Activated CD4-positive, alpha-beta T cell treated with anti-CD3 and anti-CD28 coated beads, Interleukin-2, amount 50 U/mL, for 1 hour (primary cell): ENCODE data around the gene CEP162.
"Not testable (repeated sequence)": the region's sequence is repeated elsewhere in the genome, so short reads cannot be mapped to it uniquely, and the experiment has no call there.

Experiments
- DNase-seq: peaks from one replicate; pipeline ENCODE4 v3.0.0-alpha.2; 2020

Gene CEP162

GRCh38 chr6:84223608-84224007 is 3.8 kb downstream of the CEP162 start:
- DNase-seq = not testable (repeated sequence)

GRCh38 chr6:84222426-84222825 is 5.0 kb downstream of the CEP162 start:
- DNase-seq = no peak

- DNase-seq = no peak
Measured at GRCh38 chr6:84220809-84221409, 6.5 kb downstream of the CEP162 start.

- DNase-seq = no peak
Measured at GRCh38 chr6:84218091-84218490, 9.4 kb downstream of the CEP162 start.

GRCh38 chr6:84213217-84213616 is 14.2 kb downstream of the CEP162 start:
- no peak for DNase-seq

GRCh38 chr6:84204011-84204410 is 23.4 kb downstream of the CEP162 start:
- no peak for DNase-seq

GRCh38 chr6:84199987-84200386 is 27.5 kb downstream of the CEP162 start:
- not testable (repeated sequence) for DNase-seq

GRCh38 chr6:84197708-84198107 is 29.7 kb downstream of the CEP162 start:
- DNase-seq = no peak

GRCh38 chr6:84193114-84193708 is 34.2 kb downstream of the CEP162 start:
- no peak for DNase-seq

GRCh38 chr6:84191802-84192201 is 35.6 kb downstream of the CEP162 start:
- DNase-seq = no peak

- DNase-seq = not testable (repeated sequence)
Measured at GRCh38 chr6:84189356-84189755, 38.1 kb downstream of the CEP162 start.

GRCh38 chr6:84183430-84183829 is 44.0 kb downstream of the CEP162 start:
- no peak for DNase-seq

- DNase-seq = no peak
Measured at GRCh38 chr6:84182001-84182400, 45.4 kb downstream of the CEP162 start.

GRCh38 chr6:84177241-84177640 is 50.2 kb downstream of the CEP162 start:
- DNase-seq = no peak

GRCh38 chr6:84172574-84172973 is 54.9 kb downstream of the CEP162 start:
- no peak for DNase-seq

GRCh38 chr6:84172080-84172479 is 55.4 kb downstream of the CEP162 start:
- no peak for DNase-seq

GRCh38 chr6:84167457-84167856 is 60.0 kb downstream of the CEP162 start:
- no peak for DNase-seq

- no peak for DNase-seq
Measured at GRCh38 chr6:84166395-84166794, 61.0 kb downstream of the CEP162 start.

GRCh38 chr6:84164328-84164727 is 63.1 kb downstream of the CEP162 start:
- DNase-seq = not testable (repeated sequence)

GRCh38 chr6:84161190-84161589 is 66.3 kb downstream of the CEP162 start:
- DNase-seq = no peak

GRCh38 chr6:84156306-84156705 is 71.1 kb downstream of the CEP162 start:
- no peak for DNase-seq

- DNase-seq = no peak
Measured at GRCh38 chr6:84151669-84152068, 75.8 kb downstream of the CEP162 start.

GRCh38 chr6:84150705-84151104 is 76.7 kb downstream of the CEP162 start:
- DNase-seq = no peak

GRCh38 chr6:84141521-84141920 is 85.9 kb downstream of the CEP162 start:
- DNase-seq = no peak

- DNase-seq = no peak
Measured at GRCh38 chr6:84139311-84139710, 88.1 kb downstream of the CEP162 start.
